Measurements from ENCODE around the gene ASIC2.

Gene ASIC2

DNA sequence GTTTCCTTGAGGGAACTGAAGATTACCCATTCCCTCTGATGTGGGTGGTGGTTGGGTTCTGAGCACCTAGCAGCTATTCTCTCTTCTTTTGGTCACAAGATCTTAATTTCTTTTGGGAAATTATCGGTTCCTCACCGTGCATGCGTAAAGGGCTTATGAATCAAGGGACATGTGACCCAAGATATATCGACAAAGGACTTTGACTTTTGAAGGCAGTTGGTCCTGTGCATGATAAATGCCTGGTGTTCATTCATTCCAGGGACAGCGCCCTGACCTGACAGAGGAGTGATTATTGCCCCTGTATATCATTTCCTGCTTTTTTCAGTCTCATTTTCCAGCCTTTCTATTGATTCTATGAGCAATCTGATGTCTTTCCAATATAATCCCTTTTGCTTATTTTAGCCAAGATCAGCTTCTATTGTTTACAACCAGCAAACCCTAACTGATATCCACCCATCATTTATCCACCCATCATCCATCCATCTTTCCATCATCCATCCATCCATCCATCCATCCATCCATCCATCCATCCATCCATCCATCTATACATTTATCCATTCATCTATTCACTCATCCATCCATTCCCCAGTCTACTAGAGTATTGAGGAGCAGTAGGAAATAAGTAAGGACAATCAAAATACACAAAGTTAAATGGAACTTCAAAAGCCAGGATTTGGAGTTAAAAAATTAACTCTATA lies 25.1 kb downstream of the ASIC2 start:
- no peak overlapping the region for H3K4me3 ChIP-seq (ENCODE audit: low read depth, low read length)
- DNase-seq (ENCODE audit: low read depth): no peak
- TF ChIP-seq, protein P1, sequence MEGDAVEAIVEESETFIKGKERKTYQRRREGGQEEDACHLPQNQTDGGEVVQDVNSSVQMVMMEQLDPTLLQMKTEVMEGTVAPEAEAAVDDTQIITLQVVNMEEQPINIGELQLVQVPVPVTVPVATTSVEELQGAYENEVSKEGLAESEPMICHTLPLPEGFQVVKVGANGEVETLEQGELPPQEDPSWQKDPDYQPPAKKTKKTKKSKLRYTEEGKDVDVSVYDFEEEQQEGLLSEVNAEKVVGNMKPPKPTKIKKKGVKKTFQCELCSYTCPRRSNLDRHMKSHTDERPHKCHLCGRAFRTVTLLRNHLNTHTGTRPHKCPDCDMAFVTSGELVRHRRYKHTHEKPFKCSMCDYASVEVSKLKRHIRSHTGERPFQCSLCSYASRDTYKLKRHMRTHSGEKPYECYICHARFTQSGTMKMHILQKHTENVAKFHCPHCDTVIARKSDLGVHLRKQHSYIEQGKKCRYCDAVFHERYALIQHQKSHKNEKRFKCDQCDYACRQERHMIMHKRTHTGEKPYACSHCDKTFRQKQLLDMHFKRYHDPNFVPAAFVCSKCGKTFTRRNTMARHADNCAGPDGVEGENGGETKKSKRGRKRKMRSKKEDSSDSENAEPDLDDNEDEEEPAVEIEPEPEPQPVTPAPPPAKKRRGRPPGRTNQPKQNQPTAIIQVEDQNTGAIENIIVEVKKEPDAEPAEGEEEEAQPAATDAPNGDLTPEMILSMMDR (IDR thresholded peaks at IDR 0.05; ENCODE audit: insufficient read depth, low read depth, low read length, missing control alignments): no peak

DNA sequence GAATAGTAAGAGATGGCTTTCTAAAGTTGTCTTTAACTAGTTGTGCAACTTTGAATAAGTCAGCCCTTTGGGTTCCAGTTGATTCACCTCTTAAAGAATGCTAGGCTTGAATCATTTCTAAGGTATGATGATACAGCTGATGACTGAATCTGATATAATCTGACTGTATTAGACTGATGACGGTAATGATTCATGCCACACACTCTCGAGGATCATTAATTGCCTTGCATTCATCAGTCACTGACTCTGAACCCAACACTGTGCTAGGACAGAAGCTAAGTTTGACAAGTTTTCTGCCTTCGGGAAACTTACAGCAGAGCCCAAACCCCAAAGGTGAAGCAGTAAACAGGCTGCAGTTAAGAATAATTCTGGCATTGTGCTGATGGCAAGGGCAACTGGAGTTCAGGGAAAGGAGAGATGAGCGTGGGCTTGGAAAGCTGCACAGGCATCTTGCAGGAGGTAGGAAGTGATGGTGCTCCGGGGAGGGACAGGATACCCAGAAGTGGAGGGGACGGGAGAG lies 25.8 kb downstream of the ASIC2 start:
- TF ChIP-seq, protein P1 (IDR thresholded peaks at IDR 0.05; ENCODE audit: insufficient read depth, low read depth, low read length, missing control alignments): no peak
- DNase-seq (ENCODE audit: low read depth): no peak
- H3K4me3 ChIP-seq (ENCODE audit: low read depth, low read length): no peak overlapping the region

DNA sequence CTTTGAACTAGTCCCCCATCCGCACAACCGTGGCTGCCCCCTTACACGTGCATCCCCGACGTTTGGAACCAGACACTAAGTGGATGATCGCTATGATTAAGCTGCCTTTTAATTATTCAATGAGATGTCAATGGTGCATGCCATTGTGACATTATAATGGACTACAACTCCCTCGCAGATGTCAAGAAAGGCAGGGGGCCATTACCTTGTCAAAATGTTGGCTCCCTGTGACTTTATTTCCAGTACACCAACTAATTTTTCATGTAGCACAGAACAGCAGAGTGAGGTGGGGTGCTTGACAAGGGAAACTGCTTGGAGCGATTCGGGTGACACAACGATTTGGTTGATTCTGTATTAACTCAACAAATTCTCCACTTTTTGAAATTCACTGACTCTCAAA lies 26.5 kb downstream of the ASIC2 start:
- no peak overlapping the region for H3K4me3 ChIP-seq (ENCODE audit: low read depth, low read length)

DNA sequence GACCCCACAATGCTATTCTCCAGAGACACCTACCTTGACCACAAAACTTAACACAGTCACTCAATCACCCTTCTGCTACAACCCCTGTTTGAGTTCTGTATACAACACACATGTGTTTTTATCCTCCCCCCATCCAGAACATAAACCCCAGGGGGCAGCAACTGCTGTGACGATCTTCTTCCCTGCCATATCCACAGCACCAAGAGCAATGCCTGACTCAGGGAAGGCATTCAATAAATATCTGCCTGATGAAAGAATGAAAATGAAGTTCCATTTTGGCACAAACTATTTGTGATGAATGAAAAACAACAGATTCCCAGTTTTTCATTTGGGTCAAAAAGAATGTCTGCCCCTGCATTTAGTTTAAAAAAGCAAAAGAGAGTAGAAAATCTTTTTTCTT lies 27.0 kb downstream of the ASIC2 start:
- H3K4me3 ChIP-seq (ENCODE audit: low read depth, low read length): no peak overlapping the region
- no peak for DNase-seq (ENCODE audit: low read depth)
- TF ChIP-seq, protein P1 (IDR thresholded peaks at IDR 0.05; ENCODE audit: insufficient read depth, low read depth, low read length, missing control alignments): no peak

More for the DNA sequence above, 26.5 kb downstream of the ASIC2 start:
- no peak for DNase-seq (ENCODE audit: low read depth)
- TF ChIP-seq, protein P1 (IDR thresholded peaks at IDR 0.05; ENCODE audit: insufficient read depth, low read depth, low read length, missing control alignments): no peak

DNA sequence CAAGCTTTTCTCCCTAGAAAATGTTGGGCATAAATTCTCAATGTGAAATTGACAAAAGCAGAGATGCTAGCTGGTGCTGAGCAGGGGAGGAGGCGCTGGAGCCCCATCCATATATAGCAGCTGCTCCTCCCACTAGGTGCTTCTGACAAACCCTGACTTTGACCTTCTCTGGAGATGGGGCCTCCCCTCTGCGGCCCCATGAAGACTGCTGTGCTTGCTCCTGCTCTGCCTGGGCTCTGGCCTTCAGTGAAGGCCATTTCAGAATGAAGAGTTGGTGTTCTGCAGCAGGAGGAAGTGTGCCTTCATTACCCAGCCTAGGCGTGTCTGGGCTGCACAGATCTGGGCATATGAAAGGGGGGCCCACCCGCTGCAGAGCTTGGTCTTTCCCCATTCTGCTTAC lies 29.7 kb downstream of the ASIC2 start:
- DNase-seq (ENCODE audit: low read depth): no peak
- no peak overlapping the region for H3K4me3 ChIP-seq (ENCODE audit: low read depth, low read length)
- TF ChIP-seq, protein P1 (IDR thresholded peaks at IDR 0.05; ENCODE audit: insufficient read depth, low read depth, low read length, missing control alignments): no peak

DNA sequence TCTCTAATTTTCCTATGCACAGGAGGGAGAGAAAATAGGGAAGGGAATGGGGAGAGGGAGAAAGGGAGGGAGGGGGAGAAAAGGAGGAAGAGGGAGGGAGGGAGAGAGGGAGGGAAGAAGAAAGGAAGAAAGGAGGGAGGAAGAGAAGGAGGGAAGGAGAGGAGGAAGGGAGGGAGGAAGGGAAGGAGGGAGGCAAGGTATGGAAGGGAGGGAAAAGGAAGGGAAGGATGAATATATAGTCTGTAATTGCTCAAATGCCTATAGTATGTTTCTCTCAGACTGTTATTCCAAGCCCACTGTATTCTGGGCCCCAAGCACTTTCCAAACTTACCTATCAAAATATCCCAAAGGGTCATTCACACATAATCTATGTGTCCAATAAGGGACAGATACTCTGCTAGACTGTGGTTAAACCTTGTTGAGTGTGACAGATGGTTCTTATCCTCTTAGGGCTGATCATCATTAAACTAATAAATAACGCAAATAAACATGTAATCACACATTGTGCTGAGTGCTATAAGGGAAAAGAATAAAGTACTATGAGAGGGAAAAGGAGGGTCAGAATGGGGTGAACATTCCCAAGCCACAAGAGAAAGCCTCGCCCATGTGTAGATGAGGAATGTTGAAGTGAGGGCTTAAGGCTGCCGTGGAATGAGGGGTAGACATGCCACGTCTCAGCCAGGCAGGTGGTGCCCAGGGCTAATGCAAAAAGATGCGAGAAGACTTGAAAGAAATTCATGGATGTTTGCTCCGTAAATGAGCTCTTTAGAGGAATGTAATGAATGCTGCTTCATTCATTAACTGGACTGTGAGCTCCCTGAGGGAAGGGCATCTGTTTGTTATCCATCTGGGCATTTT lies 30.6 kb downstream of the ASIC2 start:
- TF ChIP-seq, protein P1 (IDR thresholded peaks at IDR 0.05; ENCODE audit: insufficient read depth, low read depth, low read length, missing control alignments): no peak
- no peak for DNase-seq (ENCODE audit: low read depth)
- H3K4me3 ChIP-seq (ENCODE audit: low read depth, low read length): no peak overlapping the region
